ENCODE data around the gene ENTPD5.
"Not testable (repeated sequence)": the region's sequence is repeated elsewhere in the genome, so short reads cannot be mapped to it uniquely, and the experiment has no call there.

Gene ENTPD5

GRCh38 chr14:73944432-73945158, 74.5 kb downstream of the ENTPD5 start:
- no peak for DNase-seq (ENCODE audit: low read depth in 2 of 2)

- no peak for DNase-seq (ENCODE audit: low read depth in 2 of 2)
Observed at GRCh38 chr14:73943083-73943482, 76.0 kb downstream of the ENTPD5 start.

GRCh38 chr14:73942180-73942579, 76.9 kb downstream of the ENTPD5 start:
- no peak for DNase-seq (ENCODE audit: low read depth in 2 of 2)

- DNase-seq (ENCODE audit: low read depth in 2 of 2), result no peak
Observed at GRCh38 chr14:73937012-73937411, 82.1 kb downstream of the ENTPD5 start.

GRCh38 chr14:73936548-73936947, 82.5 kb downstream of the ENTPD5 start:
- DNase-seq (ENCODE audit: low read depth in 2 of 2), result no peak

- no peak for DNase-seq (ENCODE audit: low read depth in 2 of 2)
Observed at GRCh38 chr14:73935666-73936065, 83.4 kb downstream of the ENTPD5 start.

GRCh38 chr14:73924337-73924736, 94.8 kb downstream of the ENTPD5 start:
- no peak for DNase-seq (ENCODE audit: low read depth in 2 of 2)

GRCh38 chr14:73919457-73919856, 99.6 kb downstream of the ENTPD5 start:
- DNase-seq (ENCODE audit: low read depth in 2 of 2), result not testable (repeated sequence)

GRCh38 chr14:73916324-73916723, 102.8 kb downstream of the ENTPD5 start:
- no peak for DNase-seq (ENCODE audit: low read depth in 2 of 2)

GRCh38 chr14:73913256-73913655, 105.8 kb downstream of the ENTPD5 start:
- no peak for DNase-seq (ENCODE audit: low read depth in 2 of 2)

- DNase-seq (ENCODE audit: low read depth in 2 of 2), result no peak
Observed at GRCh38 chr14:73909681-73910080, 109.4 kb downstream of the ENTPD5 start.

All from stimulated activated CD8-positive, alpha-beta memory T cell treated with anti-CD3 and anti-CD28 coated beads, Interleukin-15, amount 100 ng/mL, for 48 hours (primary cell).